HepG2 (cell line): ENCODE measurements around the gene CDH1. TPM values are rescaled to one million over a fixed set of nuclear protein-coding genes. Genes with fewer than 3 reads are reported as not detected.
A peak's percentile ranks its signal among the peaks of the same experiment; 100 is the strongest.

Experiments
- ARID3A ChIP-seq: IDR thresholded peaks from 2 replicates; pipeline ENCODE4 v1.6.1; 2012; ENCODE audit warnings: low read depth, low read length, improper control_type of control experiment
- ARID5B ChIP-seq: IDR thresholded peaks from 2 replicates; pipeline ENCODE4 v1.4.0; 2020; ENCODE audit warnings: mild to moderate bottlenecking, missing genetic modification reagents
- FOXC1 ChIP-seq: sonication (generic); formaldehyde crosslinking; IDR thresholded peaks from 2 replicates; pipeline ENCODE4 v1.8.0; 2022; ENCODE audit warnings: mild to moderate bottlenecking, missing genetic modification reagents, borderline replicate concordance
- HNRNPL ChIP-seq: fragments of 200-400 bp; formaldehyde crosslinking; IDR thresholded peaks from 2 replicates; pipeline ENCODE4 v1.6.1; 2017; ENCODE audit warnings: mild to moderate bottlenecking, low read depth, low read length
- HOXA9 ChIP-seq: sonication (generic); formaldehyde crosslinking; IDR thresholded peaks from 2 replicates; pipeline ENCODE4 v1.8.1; 2022; ENCODE audit warnings: missing genetic modification reagents, mild to moderate bottlenecking, moderate library complexity, borderline replicate concordance
- KDM2A ChIP-seq: sonication (generic); formaldehyde crosslinking; IDR thresholded peaks from 2 replicates; pipeline ENCODE4 v1.4.0; 2020; ENCODE audit warnings: low read depth, missing genetic modification reagents, borderline replicate concordance
- KDM5A ChIP-seq: fragments of 200-600 bp; sonication (generic); IDR thresholded peaks from 2 replicates; pipeline ENCODE4 v1.7.0; 2018; ENCODE audit warnings: antibody characterized with exemption, mild to moderate bottlenecking, low read length, borderline replicate concordance
- NFKB2 ChIP-seq: sonication (generic); formaldehyde crosslinking; IDR thresholded peaks from 2 replicates; pipeline ENCODE4 v1.4.0; 2020; ENCODE audit warnings: missing genetic modification reagents, borderline replicate concordance
- RNF2 ChIP-seq: fragments of 450-650 bp; conservative IDR thresholded peaks from 2 replicates; pipeline ENCODE4 v1.6.1; 2016; ENCODE audit warnings: low read depth
- RXRA ChIP-seq: sonication (generic); formaldehyde crosslinking; IDR thresholded peaks from 2 replicates; pipeline ENCODE4 v1.5.1; 2020; ENCODE audit warnings: missing genetic modification reagents
- ZBED4 ChIP-seq: sonication (generic); formaldehyde crosslinking; IDR thresholded peaks from 2 replicates; pipeline ENCODE4 v1.4.0; 2020; ENCODE audit warnings: missing genetic modification reagents, borderline replicate concordance
- ZNF251 ChIP-seq: sonication (generic); formaldehyde crosslinking; IDR thresholded peaks from 2 replicates; pipeline ENCODE4 v1.9.0; 2021; ENCODE audit warnings: mild to moderate bottlenecking, missing genetic modification reagents
- ZNF589 ChIP-seq: sonication (generic); formaldehyde crosslinking; conservative IDR thresholded peaks from 2 replicates; pipeline ENCODE4 v1.8.0; 2022; ENCODE audit warnings: mild to moderate bottlenecking, moderate library complexity, missing genetic modification reagents
- ZNF737 ChIP-seq: sonication (generic); formaldehyde crosslinking; IDR thresholded peaks from 2 replicates; pipeline ENCODE4 v1.5.0; 2020; ENCODE audit warnings: missing genetic modification reagents, mild to moderate bottlenecking, borderline replicate concordance
- polyA plus RNA-seq, 8 experiments: library from polyadenylated mRNA; depleted of rRNA in 3 of 8; stranded (reverse) in 7 of 8; unstranded in 1 of 8; fragments of >200 nt; fragmentation: Illumina TruSeq in 4 of 8; extraction: Trizol in 4 of 8; gene quantifications; 2 replicates each; pipeline versions ENCODE4 v1.2.1 to v1.2.3, GENCODE V29; 2011 to 2016; ENCODE audit warnings: low read depth in 4 of 8, missing spikeins in 1 of 8, mixed read lengths in 1 of 8; ENCODE audit not compliant: insufficient read depth in 1 of 8
- total RNA-seq, 5 experiments: library from RNA; depleted of rRNA; stranded (reverse); fragments of >200 nt; fragmentation: Illumina TruSeq; extraction: Trizol; gene quantifications; 2 replicates each; pipeline ENCODE4 v1.2.3, GENCODE V29; 2016; ENCODE audit warnings: low read depth in 1 of 5
- TF ChIP-seq, protein P1 (sequence below): sonication (generic); formaldehyde crosslinking; IDR thresholded peaks from 2 replicates; pipeline ENCODE4; 2020; ENCODE audit warnings: missing genetic modification reagents, mild to moderate bottlenecking, borderline replicate concordance

The CDH1 gene
- total and polyA plus RNA-seq, 2 of the 13 experiments (the other 11 are each of a cell fraction or from before 2014, with no cell fraction given), result 0.95 to 9.8 TPM

- TF ChIP-seq ARID5B (CRISPR knock-in tag) (peak; percentile 65), KDM5A (no peak), FOXC1 (no peak), NFKB2 (CRISPR knock-in tag) (no peak), HOXA9 (CRISPR knock-in tag) (no peak), HNRNPL (0 out of 2 replicates have a peak, but pooled peaks have one; percentile 70), ZBED4 (CRISPR knock-in tag) (0 out of 2 replicates have a peak, but pooled peaks have one; percentile 27), KDM2A (CRISPR knock-in tag) (peak; percentile 10; the same call in 1 of the 2 replicates), RNF2 (no peak), ZNF251 (CRISPR knock-in tag) (no peak), ZNF589 (no peak), RXRA (CRISPR knock-in tag) (peak; percentile 44; the same call in 1 of the 2 replicates), ZNF737 (CRISPR knock-in tag) (no peak), ARID3A (no peak)
- TF ChIP-seq, protein P1, sequence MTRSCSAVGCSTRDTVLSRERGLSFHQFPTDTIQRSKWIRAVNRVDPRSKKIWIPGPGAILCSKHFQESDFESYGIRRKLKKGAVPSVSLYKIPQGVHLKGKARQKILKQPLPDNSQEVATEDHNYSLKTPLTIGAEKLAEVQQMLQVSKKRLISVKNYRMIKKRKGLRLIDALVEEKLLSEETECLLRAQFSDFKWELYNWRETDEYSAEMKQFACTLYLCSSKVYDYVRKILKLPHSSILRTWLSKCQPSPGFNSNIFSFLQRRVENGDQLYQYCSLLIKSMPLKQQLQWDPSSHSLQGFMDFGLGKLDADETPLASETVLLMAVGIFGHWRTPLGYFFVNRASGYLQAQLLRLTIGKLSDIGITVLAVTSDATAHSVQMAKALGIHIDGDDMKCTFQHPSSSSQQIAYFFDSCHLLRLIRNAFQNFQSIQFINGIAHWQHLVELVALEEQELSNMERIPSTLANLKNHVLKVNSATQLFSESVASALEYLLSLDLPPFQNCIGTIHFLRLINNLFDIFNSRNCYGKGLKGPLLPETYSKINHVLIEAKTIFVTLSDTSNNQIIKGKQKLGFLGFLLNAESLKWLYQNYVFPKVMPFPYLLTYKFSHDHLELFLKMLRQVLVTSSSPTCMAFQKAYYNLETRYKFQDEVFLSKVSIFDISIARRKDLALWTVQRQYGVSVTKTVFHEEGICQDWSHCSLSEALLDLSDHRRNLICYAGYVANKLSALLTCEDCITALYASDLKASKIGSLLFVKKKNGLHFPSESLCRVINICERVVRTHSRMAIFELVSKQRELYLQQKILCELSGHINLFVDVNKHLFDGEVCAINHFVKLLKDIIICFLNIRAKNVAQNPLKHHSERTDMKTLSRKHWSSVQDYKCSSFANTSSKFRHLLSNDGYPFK (CRISPR knock-in tag), result peak; percentile 31; the same call in 1 of the 2 replicates
Measured at GRCh38 chr16:68707340-68708152, 29.5 kb upstream of the CDH1 start (continued).
